HepG2 (cell line): Measurements from ENCODE around the gene ACAD8. TPM values are rescaled to one million over a fixed set of nuclear protein-coding genes. Genes with fewer than 3 reads are reported as not detected.
A peak's percentile ranks its signal among the peaks of the same experiment; 100 is the strongest.

Experiments used
- CREM ChIP-seq, 2 experiments: sonication (generic) in 1 of 2; formaldehyde crosslinking in 1 of 2; IDR thresholded peaks; 2 replicates each; pipeline versions ENCODE4 v1.4.0 to v1.6.1; 2016 to 2020; ENCODE audit warnings: antibody characterized with exemption in 1 of 2, mild to moderate bottlenecking in 1 of 2, missing genetic modification reagents in 1 of 2
- DRAP1 ChIP-seq: IDR thresholded peaks from 2 replicates; pipeline ENCODE4 v1.6.1; 2016; ENCODE audit warnings: missing genetic modification reagents, missing compliant biosample characterization
- FOXK2 ChIP-seq: fragments of 450-650 bp; IDR thresholded peaks from 2 replicates; pipeline ENCODE4 v1.6.1; 2016
- GMEB2 ChIP-seq: IDR thresholded peaks from 2 replicates; pipeline ENCODE4 v1.6.1; 2016; ENCODE audit warnings: missing biosample characterization, missing genetic modification reagents, low read depth
- HCFC1 ChIP-seq: fragments of 150-350 bp; IDR thresholded peaks from 2 replicates; pipeline ENCODE4 v1.6.1; 2014; ENCODE audit warnings: low read depth, low read length
- KDM2A ChIP-seq: sonication (generic); formaldehyde crosslinking; IDR thresholded peaks from 2 replicates; pipeline ENCODE4 v1.4.0; 2020; ENCODE audit warnings: low read depth, missing genetic modification reagents, borderline replicate concordance
- KDM5A ChIP-seq: fragments of 200-600 bp; sonication (generic); IDR thresholded peaks from 2 replicates; pipeline ENCODE4 v1.7.0; 2018; ENCODE audit warnings: antibody characterized with exemption, mild to moderate bottlenecking, low read length, borderline replicate concordance
- MNT ChIP-seq: fragments of 450-650 bp; IDR thresholded peaks from 2 replicates; pipeline ENCODE4 v1.6.1; 2016
- PITX1 ChIP-seq: sonication (generic); formaldehyde crosslinking; IDR thresholded peaks from 2 replicates; pipeline ENCODE4 v1.5.1; 2020; ENCODE audit warnings: mild to moderate bottlenecking, missing genetic modification reagents
- POGK ChIP-seq: sonication (generic); formaldehyde crosslinking; conservative IDR thresholded peaks from 2 replicates; pipeline ENCODE4 v1.8.0; 2022; ENCODE audit warnings: mild to moderate bottlenecking, moderate library complexity, missing genetic modification reagents
- SNAPC5 ChIP-seq: sonication (generic); formaldehyde crosslinking; IDR thresholded peaks from 2 replicates; pipeline ENCODE4 v1.8.1; 2023; ENCODE audit warnings: mild to moderate bottlenecking, missing genetic modification reagents, borderline replicate concordance
- TEF ChIP-seq: sonication (generic); formaldehyde crosslinking; IDR thresholded peaks from 2 replicates; pipeline ENCODE4 v1.5.0; 2020; ENCODE audit warnings: missing genetic modification reagents
- XRCC5 ChIP-seq: fragments of 200-400 bp; formaldehyde crosslinking; optimal IDR thresholded peaks from 2 replicates; pipeline ENCODE3; 2017; ENCODE audit warnings: mild to moderate bottlenecking, low read length
- ZEB1 ChIP-seq: IDR thresholded peaks from 2 replicates; pipeline ENCODE4 v1.6.1; 2012; ENCODE audit warnings: mild to moderate bottlenecking, low read depth, inconsistent platforms; ENCODE audit not compliant: insufficient replicate concordance
- ZFY ChIP-seq: sonication (generic); formaldehyde crosslinking; IDR thresholded peaks from 2 replicates; pipeline ENCODE4 v1.4.0; 2020; ENCODE audit warnings: missing genetic modification reagents
- ZMYM4 ChIP-seq: sonication (generic); formaldehyde crosslinking; IDR thresholded peaks from 2 replicates; pipeline ENCODE4 v1.8.1; 2023; ENCODE audit warnings: mild to moderate bottlenecking, missing genetic modification reagents
- ZNF329 ChIP-seq: sonication (generic); formaldehyde crosslinking; IDR thresholded peaks from 2 replicates; pipeline ENCODE4 v1.9.0; 2021; ENCODE audit warnings: low read depth, mild to moderate bottlenecking, missing genetic modification reagents
- ZNF337 ChIP-seq: sonication (generic); formaldehyde crosslinking; IDR thresholded peaks from 2 replicates; pipeline ENCODE4 v1.5.1; 2020; ENCODE audit warnings: missing genetic modification reagents, low read depth, mild to moderate bottlenecking, borderline replicate concordance
- ZNF652 ChIP-seq: IDR thresholded peaks from 2 replicates; pipeline ENCODE4 v1.6.1; 2016; ENCODE audit warnings: low read depth, borderline replicate concordance
- ZNF713 ChIP-seq: sonication (generic); formaldehyde crosslinking; IDR thresholded peaks from 2 replicates; pipeline ENCODE4 v1.4.0; 2020; ENCODE audit warnings: mild to moderate bottlenecking, missing genetic modification reagents
- polyA plus RNA-seq, 8 experiments: library from polyadenylated mRNA; depleted of rRNA in 3 of 8; stranded (reverse) in 7 of 8; unstranded in 1 of 8; fragments of >200 nt; fragmentation: Illumina TruSeq in 4 of 8; extraction: Trizol in 4 of 8; gene quantifications; 2 replicates each; pipeline versions ENCODE4 v1.2.1 to v1.2.3, GENCODE V29; 2011 to 2016; ENCODE audit warnings: low read depth in 4 of 8, missing spikeins in 1 of 8, mixed read lengths in 1 of 8; ENCODE audit not compliant: insufficient read depth in 1 of 8
- total RNA-seq, 5 experiments: library from RNA; depleted of rRNA; stranded (reverse); fragments of >200 nt; fragmentation: Illumina TruSeq; extraction: Trizol; gene quantifications; 2 replicates each; pipeline ENCODE4 v1.2.3, GENCODE V29; 2016; ENCODE audit warnings: low read depth in 1 of 5

Gene ACAD8
- total and polyA plus RNA-seq, 2 of the 13 experiments (the other 11 are each of a cell fraction or from before 2014, with no cell fraction given), result 13.5 to 20.3 TPM

GRCh38 chr11:134253188-134253993 lies at the start of gene ACAD8, which contains the start of gene THYN1 (continued):
- TF ChIP-seq GMEB2 (CRISPR knock-in tag), result peak; percentile 95
- TF ChIP-seq KDM2A, result peak; percentile 81
- peak; percentile 68; the same call in 1 of the 2 replicates for TF ChIP-seq DRAP1 (CRISPR knock-in tag)
- peak; percentile 97 for TF ChIP-seq HCFC1
- TF ChIP-seq CREM (IDR thresholded peaks at IDR 0.05), result peak; percentile 90
- TF ChIP-seq CREM (CRISPR knock-in tag; IDR thresholded peaks at IDR 0.05), result no peak
- peak; percentile 71; the same call in 1 of the 2 replicates for TF ChIP-seq ZFY (CRISPR knock-in tag)
- peak; percentile 67 for TF ChIP-seq XRCC5
- peak; percentile 67; the same call in 1 of the 2 replicates for TF ChIP-seq ZNF337 (CRISPR knock-in tag)
- TF ChIP-seq ZNF652 (CRISPR knock-in tag), result no peak
- 0 out of 2 replicates have a peak, but pooled peaks have one; percentile 76 for TF ChIP-seq ZNF713 (CRISPR knock-in tag)
- 0 out of 2 replicates have a peak, but pooled peaks have one; percentile 36 for TF ChIP-seq ZNF329 (CRISPR knock-in tag)
- peak; percentile 57; the same call in 1 of the 2 replicates for TF ChIP-seq KDM5A
- peak; percentile 67; the same call in 1 of the 2 replicates for TF ChIP-seq PITX1
- TF ChIP-seq MNT, result 0 out of 2 replicates have a peak, but pooled peaks have one; percentile 10
- no peak for TF ChIP-seq SNAPC5 (CRISPR knock-in tag)
- TF ChIP-seq ZEB1, result no peak
- peak; percentile 44; the same call in 1 of the 2 replicates for TF ChIP-seq POGK (CRISPR knock-in tag)
- no peak for TF ChIP-seq FOXK2
- TF ChIP-seq TEF, result no peak
- peak; percentile 60; the same call in 1 of the 2 replicates for TF ChIP-seq ZMYM4 (CRISPR knock-in tag)
